ENCODE measurements around the gene GPR173. TPM values are rescaled to one million over a fixed set of nuclear protein-coding genes. Genes with fewer than 3 reads are reported as not detected.
A peak's percentile ranks its signal among the peaks of the same experiment; 100 is the strongest.

Gene GPR173
- total and polyA plus RNA-seq, 9 of the 15 experiments (the other 6 are each of a cell fraction or from before 2014, with no cell fraction given) = 0.01 TPM; not detected in 8

- H4K20me1 ChIP-seq (replicated peaks; ENCODE audit: control insufficient read depth, insufficient read depth, low read length) = no peaks in the 10 kb centered on the region
- 2% methylated on average over 37 of the region's 67 CpGs for WGBS (ENCODE audit: insufficient coverage, low coverage, missing lambda C conversion rate)
- peak within 1 kb of the TSS; percentile 92 for H2AFZ ChIP-seq (ENCODE audit: low read depth, low read length)
- peak within 1 kb of the TSS; percentile 59 to 90 for H3K9ac ChIP-seq (ENCODE audit: insufficient read depth in 1 of 2, low read depth in 2 of 2, low read length in 2 of 2)
- no peaks in the 10 kb centered on the region for H3K27me3 ChIP-seq (ENCODE audit: control insufficient read depth in 2 of 2, insufficient read depth in 2 of 2, low read length in 2 of 2)
- H3K4me3 ChIP-seq = peak within 1 kb of the TSS; percentile 55
- peak; percentile 76 to 94 (median 84) for DNase-seq (ENCODE audit: extremely low read depth in 1 of 4, low spot score in 3 of 4)
- BruUV-seq (replicated peaks) = no TSS peak
- peak; percentile 92 for ATAC-seq
- peak within 1 kb of the TSS; percentile 86 for H3K27ac ChIP-seq (ENCODE audit: extremely low read depth, low read depth, low read length)
- H3K36me3 ChIP-seq (ENCODE audit: control insufficient read depth, insufficient read depth, low read length) = no peaks in the 10 kb centered on the region
- in situ Hi-C loops (cut with MboI) (no loop called here), intact Hi-C loops (cut with micrococcal nuclease) (no loop called here)
- no peaks in the 10 kb centered on the region; the same call in 1 of the 2 replicates for H3K9me3 ChIP-seq (replicated peaks; ENCODE audit: control insufficient read depth, insufficient read depth, low read depth, low read length)
- peak within 1 kb of the TSS; percentile 84 for H3K4me2 ChIP-seq (ENCODE audit: insufficient read depth, low read length)
- peak; percentile 89 for FAIRE-seq
- no peaks in the 10 kb centered on the region for H3K9me1 ChIP-seq (ENCODE audit: control insufficient read depth, insufficient read depth, low read length)
- ChIA-PET POLR2A (interaction anchor here (0.6 kb wide), 3 partner anchors 12 to 159 kb away, joined by 3 read pairs; partner anchors contain the start of gene TSPYL2), CTCF (ENCODE audit: low intra/inter-chr PET ratio) (interaction anchor here (0.7 to 1.7 kb wide), 3 partner anchors 23 to 223 kb away, joined by 3 to 4 read pairs (median 4); no protein-coding TSS in a partner anchor)
- peaks cover 4 to 6% of the 10 kb centered on the region in 2 experiments; a peak in 2 of 5 replicates for H3K4me1 ChIP-seq (replicated peaks in 1 of 2; ENCODE audit: control insufficient read depth in 2 of 2, insufficient read depth in 2 of 2, low read length in 2 of 2)
- peaks cover 2% of the 10 kb centered on the region; the same call in 2 of the 3 replicates for H3K79me2 ChIP-seq (ENCODE audit: control insufficient read depth, insufficient read depth, low read length)
- no peak for TF ChIP-seq HCFC1 (IDR thresholded peaks at IDR 0.05; ENCODE audit: low read depth, low read length)
- TF ChIP-seq SREBF2 (CRISPR knock-in tag; IDR thresholded peaks at IDR 0.05) = no peak
- TF ChIP-seq SMAD1 (IDR thresholded peaks at IDR 0.05; ENCODE audit: low read depth, low read length, partially characterized antibody) = no peak
- TF ChIP-seq SMAD3 (CRISPR knock-in tag; conservative IDR thresholded peaks at IDR 0.05) = no peak
- TF ChIP-seq SIRT6 (IDR thresholded peaks at IDR 0.05; ENCODE audit: low read depth, low read length) = no peak
- TF ChIP-seq PHB (CRISPR knock-in tag; IDR thresholded peaks at IDR 0.05) = no peak
- no peak for TF ChIP-seq HNRNPK (IDR thresholded peaks at IDR 0.05; ENCODE audit: low read depth, low read length, poor library complexity, severe bottlenecking)
- TF ChIP-seq SMAD4 (CRISPR knock-in tag; conservative IDR thresholded peaks at IDR 0.05) = peak; percentile 39; the same call in 1 of the 2 replicates
- peak; percentile 47 for TF ChIP-seq ASH1L (IDR thresholded peaks at IDR 0.05; ENCODE audit: borderline replicate concordance, low read depth, partially characterized antibody)
- no peak for TF ChIP-seq GABPB2 (CRISPR knock-in tag; conservative IDR thresholded peaks at IDR 0.05)
- TF ChIP-seq SP1 (CRISPR knock-in tag; IDR thresholded peaks at IDR 0.05) = no peak; the same call in 1 of the 2 replicates
- TF ChIP-seq MTA2 (IDR thresholded peaks at IDR 0.05; ENCODE audit: low read depth) = no peak
- no peak for TF ChIP-seq CBX5 (IDR thresholded peaks at IDR 0.05; ENCODE audit: borderline replicate concordance, low read depth)
- TF ChIP-seq CTCFL (IDR thresholded peaks at IDR 0.05; ENCODE audit: borderline replicate concordance, insufficient read depth, low read depth, low read length, poor library complexity, severe bottlenecking) = no peak
- TF ChIP-seq CBFA2T2 (conservative IDR thresholded peaks at IDR 0.05) = no peak
- TF ChIP-seq SNRNP70 (optimal IDR thresholded peaks at IDR 0.05; ENCODE audit: low read depth, low read length) = no peak
- TF ChIP-seq CBX2 (IDR thresholded peaks at IDR 0.05; ENCODE audit: insufficient read depth, low read length, poor library complexity, severe bottlenecking) = no peak
- TF ChIP-seq ZNF507 (tag; conservative IDR thresholded peaks at IDR 0.05) = no peak
- no peak for TF ChIP-seq ZBTB34 (CRISPR knock-in tag; IDR thresholded peaks at IDR 0.05)
- no peak for TF ChIP-seq HSF4 (CRISPR knock-in tag; IDR thresholded peaks at IDR 0.05; ENCODE audit: borderline replicate concordance)
Observed at GRCh38 chrX:53093748-53094581, 45.4 kb downstream of the GPR173 start, which contains the start of gene KANTR. Gene KANTR (plus strand): TSS chrX:53094142. CDS start chrX:53124273, 30,131 bp downstream.

Measured in K562 (cell line).